SK-N-MC (cell line): ENCODE results near the gene RAB4B.

Source experiments
- DNase-seq: peaks from one replicate; pipeline ENCODE4 v3.0.0-alpha.2; 2011; ENCODE audit warnings: low read depth, low spot score
- H3K27ac ChIP-seq: fragments of 200-600 bp; sonication (generic); 2 replicates; pipeline ENCODE4 v1.5.1; 2016; ENCODE audit warnings: mixed run types
- H3K36me3 ChIP-seq: fragments of 200-600 bp; sonication (generic); 2 replicates; pipeline ENCODE4 v1.6.1; 2017; ENCODE audit warnings: antibody characterized with exemption, low read length, mixed read lengths; ENCODE audit not compliant: insufficient read depth
- H3K4me3 ChIP-seq: fragments of 200-600 bp; sonication (generic); 2 replicates; pipeline ENCODE4 v1.5.1; 2016
- H3K9ac ChIP-seq: fragments of 200-600 bp; sonication (generic); 2 replicates; pipeline ENCODE4 v1.8.0; 2017; ENCODE audit warnings: mixed run types, mixed read lengths; ENCODE audit not compliant: insufficient read length
- H3K9me3 ChIP-seq: fragments of 200-600 bp; sonication (generic); 2 replicates; pipeline ENCODE4 v1.6.1; 2017; ENCODE audit warnings: low read depth, mild to moderate bottlenecking, antibody characterized with exemption, low read length, moderate library complexity, mixed read lengths
- EZH2 ChIP-seq: fragments of 200-600 bp; sonication (generic); IDR thresholded peaks from one replicate; pipeline ENCODE4 v1.6.1; 2017; ENCODE audit warnings: antibody characterized with exemption
- FOXP2 ChIP-seq: optimal IDR thresholded peaks from 2 replicates; pipeline ENCODE3; 2011; ENCODE audit warnings: mild to moderate bottlenecking, moderate library complexity; ENCODE audit not compliant: insufficient read depth; ENCODE audit errors: extremely low read length, control extremely low read depth
- POLR2AphosphoS5 ChIP-seq: IDR thresholded peaks from 2 replicates; pipeline ENCODE4 v1.6.1; 2012; ENCODE audit warnings: mild to moderate bottlenecking, low read depth, low read length, borderline replicate concordance

RAB4B gene

DNA sequence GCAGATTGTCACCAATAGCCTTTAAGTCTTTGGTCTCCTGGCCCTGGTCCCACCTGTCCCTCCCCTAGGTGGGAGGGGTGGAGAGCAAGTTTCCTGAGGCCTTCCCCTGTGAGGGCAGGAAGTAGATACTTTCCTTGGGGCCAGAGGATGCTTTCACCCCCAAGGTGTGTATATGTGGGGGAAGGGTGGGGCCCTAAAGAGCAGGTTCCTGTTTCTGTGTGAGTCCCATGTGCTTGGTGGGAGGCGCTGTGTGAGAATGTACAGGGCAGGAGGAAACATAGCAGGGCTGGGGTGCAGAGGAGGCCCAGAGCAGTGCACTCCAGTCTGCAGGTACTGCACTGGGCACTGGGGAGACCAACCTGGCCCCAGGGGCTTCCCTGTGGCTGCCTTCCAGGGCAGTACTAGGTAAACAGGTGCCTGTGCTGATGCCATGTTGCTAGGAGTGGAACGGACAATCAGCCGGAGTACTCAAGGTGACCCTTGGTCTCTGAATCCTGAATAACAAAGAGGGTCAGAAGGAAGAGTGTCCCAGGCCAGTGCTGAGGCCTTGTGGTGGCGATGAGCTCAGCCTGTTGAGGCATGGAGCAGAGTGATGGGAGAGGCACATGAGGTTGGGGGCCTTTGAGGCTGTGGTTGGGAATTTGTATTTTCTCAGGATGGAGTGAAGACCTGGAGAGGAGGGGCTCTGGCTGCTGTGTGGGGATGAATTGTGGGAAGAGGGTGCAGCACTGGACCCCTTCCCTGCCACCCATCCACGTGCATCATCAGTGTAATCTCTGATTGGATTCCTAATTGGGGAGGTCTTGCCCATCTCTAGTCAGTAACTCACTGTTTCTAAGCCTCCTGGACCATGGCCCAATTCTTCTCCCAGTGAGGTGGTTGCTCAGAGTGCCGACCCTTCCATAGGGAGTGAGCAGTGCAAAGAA, 26.1 kb downstream of the RAB4B start:
- Histone ChIP-seq H3K36me3 (peaks cover 63% of the 10 kb centered on the region), H3K9me3 (no peaks in the 10 kb centered on the region), H3K4me3 (no peak overlapping the region), H3K27ac (peak overlapping the region; percentile 36; the same call in 1 of the 2 replicates), H3K9ac (no peak overlapping the region)
- TF ChIP-seq FOXP2 = no peak
- no peak for TF ChIP-seq POLR2AphosphoS5
- no peak for TF ChIP-seq EZH2
- DNase-seq = no peak

DNA sequence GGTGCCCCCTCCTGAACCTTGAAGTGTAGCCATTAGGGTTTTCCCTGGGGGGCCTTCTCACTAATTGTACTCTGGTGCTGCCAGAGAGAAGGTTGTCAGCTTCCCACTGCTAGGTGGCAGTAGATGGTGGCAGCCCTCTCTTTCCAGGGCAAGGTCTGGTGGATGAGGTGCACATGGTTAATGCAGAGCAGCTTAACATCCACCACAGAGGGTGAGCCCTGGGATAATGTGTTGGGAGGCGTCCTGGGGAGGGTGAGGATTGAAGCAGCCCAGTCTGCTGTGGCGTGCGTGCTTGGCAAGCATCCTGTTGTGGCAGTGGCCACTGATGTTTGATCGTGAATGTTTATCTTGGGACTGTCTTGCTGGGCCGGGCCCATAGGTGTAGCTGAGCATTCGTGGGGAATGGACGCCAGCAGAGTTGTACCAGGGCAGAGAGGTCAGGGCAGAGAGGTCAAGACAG, 26.8 kb downstream of the RAB4B start:
- Histone ChIP-seq H3K4me3 (no peak overlapping the region), H3K27ac (peak overlapping the region; percentile 36; the same call in 1 of the 2 replicates), H3K9me3 (no peaks in the 10 kb centered on the region), H3K36me3 (peaks cover 63% of the 10 kb centered on the region), H3K9ac (no peak overlapping the region)
- DNase-seq = no peak
- TF ChIP-seq POLR2AphosphoS5 (no peak), FOXP2 (no peak), EZH2 (no peak)

GRCh38 chr19:40805258-40805868, 27.3 kb downstream of the RAB4B start:
- TF ChIP-seq POLR2AphosphoS5 (no peak; the same call in 1 of the 2 replicates), FOXP2 (no peak), EZH2 (no peak)
- no peak overlapping the region for H3K27ac ChIP-seq
- no peaks in the 10 kb centered on the region for H3K9me3 ChIP-seq
- DNase-seq = no peak
- peaks cover 58% of the 10 kb centered on the region for H3K36me3 ChIP-seq
- H3K4me3 ChIP-seq = no peak overlapping the region
- H3K9ac ChIP-seq = no peak overlapping the region

DNA sequence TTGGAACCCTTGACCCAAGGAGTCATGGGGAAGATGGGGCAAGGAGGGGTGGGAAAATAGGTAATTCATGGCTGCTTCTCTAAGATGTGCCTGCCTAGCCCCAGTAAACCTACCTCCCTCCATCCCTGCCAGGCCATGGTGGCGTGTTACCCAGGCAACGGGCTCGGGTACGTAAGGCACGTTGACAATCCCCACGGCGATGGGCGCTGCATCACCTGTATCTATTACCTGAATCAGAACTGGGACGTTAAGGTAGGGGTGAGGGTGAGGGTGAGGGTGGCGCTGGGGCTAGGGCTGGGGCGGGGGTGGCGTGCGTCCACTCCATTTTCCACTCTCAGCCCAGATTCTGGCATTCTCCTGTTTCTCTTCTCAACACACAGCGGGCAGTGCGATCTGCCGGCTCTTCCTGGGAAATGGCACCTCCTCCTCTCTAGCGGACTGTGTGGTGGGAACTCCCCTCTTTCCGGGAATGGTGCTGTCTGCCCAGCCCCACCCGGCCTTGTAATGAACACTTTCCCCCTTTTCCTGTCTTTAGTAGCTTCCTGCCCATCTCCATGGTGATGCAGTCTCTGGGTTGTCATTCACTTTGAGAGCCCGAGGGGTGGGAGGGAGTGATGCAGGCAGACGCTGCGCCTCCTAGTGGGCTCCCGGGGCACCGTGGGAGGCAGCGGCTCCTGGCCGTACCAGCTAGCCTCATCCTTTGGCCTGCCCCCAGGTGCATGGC, 28.5 kb downstream of the RAB4B start:
- peaks cover 45% of the 10 kb centered on the region for H3K36me3 ChIP-seq

DNA sequence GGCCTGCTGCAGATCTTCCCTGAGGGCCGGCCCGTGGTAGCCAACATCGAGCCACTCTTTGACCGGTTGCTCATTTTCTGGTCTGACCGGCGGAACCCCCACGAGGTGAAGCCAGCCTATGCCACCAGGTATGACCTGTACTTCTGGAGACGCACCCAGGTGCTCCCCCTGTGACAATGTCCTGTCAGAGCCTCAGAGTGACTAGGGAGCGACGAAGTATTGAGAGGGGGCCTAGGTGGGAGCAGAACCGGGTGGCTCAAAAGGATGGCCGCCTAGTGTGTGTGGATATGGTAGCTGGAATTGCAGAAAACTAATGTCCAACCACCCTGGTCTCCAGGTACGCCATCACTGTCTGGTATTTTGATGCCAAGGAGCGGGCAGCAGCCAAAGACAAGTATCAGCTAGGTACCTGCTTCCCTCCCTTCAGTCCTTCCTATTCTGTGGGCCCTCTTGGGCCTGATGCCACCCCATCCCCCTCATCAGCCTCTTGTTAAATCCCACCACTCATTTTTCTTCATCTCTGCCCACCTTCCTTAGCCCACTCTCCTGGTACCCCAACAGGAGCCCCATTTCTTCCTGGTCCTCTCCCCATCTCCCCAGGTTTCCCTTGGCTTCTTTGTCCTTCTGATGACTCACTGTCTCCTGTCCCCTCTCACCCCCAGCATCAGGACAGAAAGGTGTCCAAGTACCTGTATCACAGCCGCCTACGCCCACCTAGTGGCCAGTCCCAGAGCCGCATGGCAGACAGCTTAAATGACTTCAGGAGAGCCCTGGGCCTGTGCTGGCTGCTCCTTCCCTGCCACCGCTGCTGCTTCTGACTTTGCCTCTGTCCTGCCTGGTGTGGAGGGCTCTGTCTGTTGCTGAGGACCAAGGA, 29.3 kb downstream of the RAB4B start:
- TF ChIP-seq EZH2 (no peak), FOXP2 (no peak), POLR2AphosphoS5 (0 out of 2 replicates have a peak, but pooled peaks have one; percentile 6)
- no peak for DNase-seq
- Histone ChIP-seq H3K4me3 (no peak overlapping the region), H3K36me3 (peaks cover 37% of the 10 kb centered on the region), H3K9ac (no peak overlapping the region), H3K27ac (no peak overlapping the region), H3K9me3 (no peaks in the 10 kb centered on the region)

More for the DNA sequence above, 28.5 kb downstream of the RAB4B start:
- peak; percentile 77 for DNase-seq
- TF ChIP-seq EZH2 (no peak), FOXP2 (peak; percentile 52)
- no peaks in the 10 kb centered on the region for H3K9me3 ChIP-seq
- no peak overlapping the region for H3K9ac ChIP-seq
- no peak overlapping the region; the same call in 1 of the 2 replicates for H3K27ac ChIP-seq
- H3K4me3 ChIP-seq = no peak overlapping the region

GRCh38 chr19:40808021-40808325, 29.9 kb downstream of the RAB4B start:
- DNase-seq = no peak
- Histone ChIP-seq H3K4me3 (no peak overlapping the region), H3K9me3 (no peaks in the 10 kb centered on the region), H3K36me3 (peaks cover 32% of the 10 kb centered on the region), H3K27ac (no peak overlapping the region), H3K9ac (no peak overlapping the region)
- no peak for TF ChIP-seq EZH2
- no peak for TF ChIP-seq POLR2AphosphoS5
- no peak for TF ChIP-seq FOXP2

DNA sequence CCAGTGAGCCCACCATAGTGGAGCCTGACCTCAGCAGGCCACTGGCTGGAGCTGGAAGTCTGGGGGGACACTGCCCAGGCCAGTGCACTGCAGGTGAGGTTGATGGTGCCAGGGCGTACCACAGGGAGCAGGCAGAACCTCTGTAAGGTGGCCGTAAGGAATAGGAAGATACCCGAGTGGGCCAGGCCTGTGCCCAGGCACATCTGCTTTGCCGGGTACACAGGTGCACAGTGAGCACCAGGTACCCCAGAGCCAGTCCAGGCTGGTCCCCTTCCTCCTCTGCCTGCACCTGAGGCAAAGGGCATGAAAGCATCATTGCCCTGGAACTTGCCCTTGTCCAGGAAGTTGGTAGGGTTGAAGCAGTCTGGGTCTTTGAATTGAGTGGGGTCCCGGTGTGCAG, 30.4 kb downstream of the RAB4B start:
- no peak for DNase-seq
- H3K36me3 ChIP-seq = peaks cover 27% of the 10 kb centered on the region; the same call in 1 of the 2 replicates
- H3K9ac ChIP-seq = no peak overlapping the region
- no peaks in the 10 kb centered on the region for H3K9me3 ChIP-seq
- TF ChIP-seq POLR2AphosphoS5 (0 out of 2 replicates have a peak, but pooled peaks have one; percentile 27), FOXP2 (no peak)
- no peak overlapping the region for H3K27ac ChIP-seq
- H3K4me3 ChIP-seq = no peak overlapping the region
